GM19193 (cell line): ENCODE data around the gene KIF9.

Experiments used
- POLR2A ChIP-seq: IDR thresholded peaks from 4 replicates; pipeline ENCODE4 v1.6.1; 2011; ENCODE audit not compliant: insufficient read depth, insufficient read length; ENCODE audit errors: extremely low read depth

Gene KIF9

GRCh38 chr3:47299381-47300318, 17.1 kb upstream of the KIF9 start:
- no peak for TF ChIP-seq POLR2A

GRCh38 chr3:47298439-47298838, 15.8 kb upstream of the KIF9 start:
- no peak for TF ChIP-seq POLR2A

- TF ChIP-seq POLR2A = no peak
Measured at GRCh38 chr3:47296562-47297302, 14.1 kb upstream of the KIF9 start.

GRCh38 chr3:47295976-47296375, 13.4 kb upstream of the KIF9 start:
- no peak for TF ChIP-seq POLR2A

- TF ChIP-seq POLR2A = no peak
Measured at GRCh38 chr3:47295322-47295721, 12.7 kb upstream of the KIF9 start.

- TF ChIP-seq POLR2A = no peak
Measured at GRCh38 chr3:47294392-47294791, 11.8 kb upstream of the KIF9 start.

GRCh38 chr3:47293822-47294221, 11.2 kb upstream of the KIF9 start:
- TF ChIP-seq POLR2A = no peak

- TF ChIP-seq POLR2A = no peak
Measured at GRCh38 chr3:47291158-47291753, 8.7 kb upstream of the KIF9 start.

GRCh38 chr3:47288966-47289910, 6.6 kb upstream of the KIF9 start:
- TF ChIP-seq POLR2A = no peak

GRCh38 chr3:47283591-47284364, 1.2 kb upstream of the KIF9 start:
- no peak for TF ChIP-seq POLR2A

- TF ChIP-seq POLR2A = no peak
Measured at GRCh38 chr3:47283193-47283537, 566 bp upstream of the KIF9 start.

- no peak for TF ChIP-seq POLR2A
Measured at GRCh38 chr3:47280519-47280918, 2.1 kb downstream of the KIF9 start.

GRCh38 chr3:47276558-47276957, 6.0 kb downstream of the KIF9 start:
- no peak for TF ChIP-seq POLR2A

- TF ChIP-seq POLR2A = no peak
Measured at GRCh38 chr3:47274652-47275051, 7.9 kb downstream of the KIF9 start.
